ENCODE results near the gene LYRM9. TPM values are rescaled to one million over a fixed set of nuclear protein-coding genes. Genes with fewer than 3 reads are reported as not detected.

The LYRM9 gene
- polyA plus RNA-seq, 1 donor from 2014 or later = 83.8 TPM

DNA sequence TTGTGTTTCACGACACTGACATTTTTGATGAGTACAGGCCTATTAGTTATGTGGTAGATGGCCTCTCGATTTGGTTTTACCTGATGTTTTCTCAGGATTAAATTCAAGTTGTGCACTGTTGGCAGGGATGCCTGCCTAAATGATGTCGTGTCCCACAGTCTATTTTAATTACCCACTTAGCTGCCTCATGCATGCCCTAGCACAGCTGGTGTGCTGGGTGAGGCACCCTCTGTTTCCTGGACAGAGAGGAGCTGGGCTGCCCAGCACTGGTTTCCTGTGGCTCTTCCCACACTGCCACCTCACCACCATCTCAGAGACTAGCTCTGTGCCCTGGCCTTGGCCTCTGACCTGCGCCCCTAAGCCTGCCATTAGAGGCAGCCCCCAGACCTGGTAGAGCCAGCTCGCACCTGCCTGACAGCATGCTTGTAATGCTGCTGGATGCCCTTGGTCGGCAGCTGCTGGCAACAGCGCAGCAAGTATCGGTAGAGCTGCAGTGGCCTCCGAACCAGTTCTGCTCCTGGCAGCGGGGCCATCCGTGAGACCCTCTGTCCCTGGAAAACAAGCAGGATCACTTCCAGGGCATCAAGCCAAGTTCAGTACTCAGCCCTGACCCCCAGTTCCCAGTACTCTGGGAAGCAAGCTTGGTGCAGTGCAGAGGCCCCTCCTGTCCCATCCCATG lies 10.9 kb downstream of the LYRM9 start:
- no peak overlapping the region for H3K27ac ChIP-seq (ENCODE audit: low read length)

DNA sequence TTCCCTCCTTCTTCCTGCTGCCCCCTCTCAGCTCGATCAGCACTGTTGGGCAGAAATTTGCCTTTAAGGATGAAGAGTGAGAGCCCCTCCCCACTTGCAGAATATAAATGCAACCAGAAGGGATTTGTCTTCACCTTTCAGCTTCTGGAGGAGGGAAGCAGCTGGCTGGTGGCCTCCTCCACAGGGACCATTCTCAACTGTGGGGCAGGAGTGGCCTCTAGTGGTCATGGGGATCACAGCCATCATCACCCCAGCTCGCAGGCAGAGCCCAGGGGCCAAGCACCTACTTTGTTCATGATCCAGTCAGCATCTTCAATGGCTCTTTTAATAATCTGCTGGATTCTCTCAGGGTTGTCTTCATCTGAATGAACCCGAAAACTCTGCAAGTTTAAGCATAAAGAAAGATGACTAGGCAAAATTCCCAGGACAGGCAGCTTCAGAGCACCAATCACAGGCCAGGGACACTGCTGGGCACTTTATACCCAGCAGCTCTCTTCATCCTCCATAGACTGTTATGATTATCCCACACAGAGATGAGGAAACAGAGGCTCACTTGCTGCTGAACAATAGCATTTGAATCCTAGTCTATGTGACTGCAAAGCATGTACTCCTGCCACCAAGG lies 13.1 kb downstream of the LYRM9 start:
- no peak overlapping the region for H2AFZ ChIP-seq (ENCODE audit: low read depth, low read length)
- no peaks in the 10 kb centered on the region for H3K79me2 ChIP-seq (replicated peaks; ENCODE audit: insufficient read depth, low read length)
- no peak overlapping the region for H3K4me2 ChIP-seq (ENCODE audit: low read length)
- no peak overlapping the region for H3K27ac ChIP-seq (ENCODE audit: low read length)
- no peaks in the 10 kb centered on the region for H3K9me3 ChIP-seq (ENCODE audit: low read length)
- no peaks in the 10 kb centered on the region for H3K36me3 ChIP-seq (ENCODE audit: insufficient read depth, low read length)
- no peaks in the 10 kb centered on the region for H3F3A ChIP-seq (ENCODE audit: insufficient read depth, low read length, poor library complexity, severe bottlenecking)
- no peak overlapping the region for H3K4me3 ChIP-seq (ENCODE audit: low read length)
- H3K27me3 ChIP-seq (ENCODE audit: insufficient read depth, low read depth, low read length) = no peaks in the 10 kb centered on the region
- H4K20me1 ChIP-seq (ENCODE audit: insufficient read depth) = no peaks in the 10 kb centered on the region
- no peak overlapping the region for H3K9ac ChIP-seq (ENCODE audit: low read length)
- H3K9me2 ChIP-seq (ENCODE audit: insufficient read depth, low read length) = no peaks in the 10 kb centered on the region
- TF ChIP-seq RAD21 (conservative IDR thresholded peaks at IDR 0.05) (peak; percentile 78), SMC3 (conservative IDR thresholded peaks at IDR 0.05; ENCODE audit: poor library complexity) (peak; percentile 69), EZH2 (IDR thresholded peaks at IDR 0.05; ENCODE audit: borderline replicate concordance, insufficient read depth, low read length, poor library complexity, severe bottlenecking) (no peak), TAF1 (IDR thresholded peaks at IDR 0.05; ENCODE audit: low read depth) (no peak)
- TF ChIP-seq, protein P1, sequence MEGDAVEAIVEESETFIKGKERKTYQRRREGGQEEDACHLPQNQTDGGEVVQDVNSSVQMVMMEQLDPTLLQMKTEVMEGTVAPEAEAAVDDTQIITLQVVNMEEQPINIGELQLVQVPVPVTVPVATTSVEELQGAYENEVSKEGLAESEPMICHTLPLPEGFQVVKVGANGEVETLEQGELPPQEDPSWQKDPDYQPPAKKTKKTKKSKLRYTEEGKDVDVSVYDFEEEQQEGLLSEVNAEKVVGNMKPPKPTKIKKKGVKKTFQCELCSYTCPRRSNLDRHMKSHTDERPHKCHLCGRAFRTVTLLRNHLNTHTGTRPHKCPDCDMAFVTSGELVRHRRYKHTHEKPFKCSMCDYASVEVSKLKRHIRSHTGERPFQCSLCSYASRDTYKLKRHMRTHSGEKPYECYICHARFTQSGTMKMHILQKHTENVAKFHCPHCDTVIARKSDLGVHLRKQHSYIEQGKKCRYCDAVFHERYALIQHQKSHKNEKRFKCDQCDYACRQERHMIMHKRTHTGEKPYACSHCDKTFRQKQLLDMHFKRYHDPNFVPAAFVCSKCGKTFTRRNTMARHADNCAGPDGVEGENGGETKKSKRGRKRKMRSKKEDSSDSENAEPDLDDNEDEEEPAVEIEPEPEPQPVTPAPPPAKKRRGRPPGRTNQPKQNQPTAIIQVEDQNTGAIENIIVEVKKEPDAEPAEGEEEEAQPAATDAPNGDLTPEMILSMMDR (IDR thresholded peaks at IDR 0.05; ENCODE audit: poor library complexity, severe bottlenecking) = peak; percentile 73

More for the DNA sequence above, 10.9 kb downstream of the LYRM9 start:
- Histone ChIP-seq H3K9ac (ENCODE audit: low read length) (no peak overlapping the region), H3K4me2 (ENCODE audit: low read length) (no peak overlapping the region), H3K9me3 (ENCODE audit: low read length) (no peaks in the 10 kb centered on the region), H3K27me3 (ENCODE audit: insufficient read depth, low read depth, low read length) (no peaks in the 10 kb centered on the region), H3K9me2 (ENCODE audit: insufficient read depth, low read length) (no peaks in the 10 kb centered on the region), H3K79me2 (replicated peaks; ENCODE audit: insufficient read depth, low read length) (no peaks in the 10 kb centered on the region), H4K20me1 (ENCODE audit: insufficient read depth) (no peaks in the 10 kb centered on the region), H3K4me3 (ENCODE audit: low read length) (no peak overlapping the region), H3K36me3 (ENCODE audit: insufficient read depth, low read length) (no peaks in the 10 kb centered on the region), H3F3A (ENCODE audit: insufficient read depth, low read length, poor library complexity, severe bottlenecking) (no peaks in the 10 kb centered on the region), H2AFZ (ENCODE audit: low read depth, low read length) (no peak overlapping the region)
- TF ChIP-seq MXI1 (conservative IDR thresholded peaks at IDR 0.05; ENCODE audit: poor library complexity, severe bottlenecking) = no peak
- no peak for TF ChIP-seq EP300 (conservative IDR thresholded peaks at IDR 0.05; ENCODE audit: poor library complexity, severe bottlenecking)
- TF ChIP-seq POLR2AphosphoS5 (IDR thresholded peaks at IDR 0.05) = no peak
- no peak for TF ChIP-seq TAF1 (IDR thresholded peaks at IDR 0.05; ENCODE audit: low read depth)
- no peak for TF ChIP-seq RAD21 (conservative IDR thresholded peaks at IDR 0.05)
- TF ChIP-seq, protein P2, sequence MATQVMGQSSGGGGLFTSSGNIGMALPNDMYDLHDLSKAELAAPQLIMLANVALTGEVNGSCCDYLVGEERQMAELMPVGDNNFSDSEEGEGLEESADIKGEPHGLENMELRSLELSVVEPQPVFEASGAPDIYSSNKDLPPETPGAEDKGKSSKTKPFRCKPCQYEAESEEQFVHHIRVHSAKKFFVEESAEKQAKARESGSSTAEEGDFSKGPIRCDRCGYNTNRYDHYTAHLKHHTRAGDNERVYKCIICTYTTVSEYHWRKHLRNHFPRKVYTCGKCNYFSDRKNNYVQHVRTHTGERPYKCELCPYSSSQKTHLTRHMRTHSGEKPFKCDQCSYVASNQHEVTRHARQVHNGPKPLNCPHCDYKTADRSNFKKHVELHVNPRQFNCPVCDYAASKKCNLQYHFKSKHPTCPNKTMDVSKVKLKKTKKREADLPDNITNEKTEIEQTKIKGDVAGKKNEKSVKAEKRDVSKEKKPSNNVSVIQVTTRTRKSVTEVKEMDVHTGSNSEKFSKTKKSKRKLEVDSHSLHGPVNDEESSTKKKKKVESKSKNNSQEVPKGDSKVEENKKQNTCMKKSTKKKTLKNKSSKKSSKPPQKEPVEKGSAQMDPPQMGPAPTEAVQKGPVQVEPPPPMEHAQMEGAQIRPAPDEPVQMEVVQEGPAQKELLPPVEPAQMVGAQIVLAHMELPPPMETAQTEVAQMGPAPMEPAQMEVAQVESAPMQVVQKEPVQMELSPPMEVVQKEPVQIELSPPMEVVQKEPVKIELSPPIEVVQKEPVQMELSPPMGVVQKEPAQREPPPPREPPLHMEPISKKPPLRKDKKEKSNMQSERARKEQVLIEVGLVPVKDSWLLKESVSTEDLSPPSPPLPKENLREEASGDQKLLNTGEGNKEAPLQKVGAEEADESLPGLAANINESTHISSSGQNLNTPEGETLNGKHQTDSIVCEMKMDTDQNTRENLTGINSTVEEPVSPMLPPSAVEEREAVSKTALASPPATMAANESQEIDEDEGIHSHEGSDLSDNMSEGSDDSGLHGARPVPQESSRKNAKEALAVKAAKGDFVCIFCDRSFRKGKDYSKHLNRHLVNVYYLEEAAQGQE (IDR thresholded peaks at IDR 0.05; ENCODE audit: borderline replicate concordance) = no peak
- TF ChIP-seq, protein P1 (IDR thresholded peaks at IDR 0.05; ENCODE audit: poor library complexity, severe bottlenecking) = no peak
